SK-N-SH treated with all-trans-retinoic acid at 6 μM for 48 hours (cell line): ENCODE results near the gene TCAP.

Source experiments
- ATAC-seq: fragments of 200-7000 bp; cut with Tn5 transposase; 3 replicates; pipeline ENCODE4 v1.9.1; 2020; ENCODE audit warnings: mild to moderate bottlenecking, moderate library complexity
- ARNTL ChIP-seq: fragments of 450-650 bp; formaldehyde crosslinking; IDR thresholded peaks from 2 replicates; pipeline ENCODE4 v1.5.0; 2020; ENCODE audit warnings: low read depth, mild to moderate bottlenecking, moderate library complexity, borderline replicate concordance
- BACH2 ChIP-seq: fragments of 250-450 bp; sonication (Bioruptor Pico); IDR thresholded peaks from 2 replicates; pipeline ENCODE4 v1.9.0; 2021; ENCODE audit warnings: mild to moderate bottlenecking, borderline replicate concordance
- CSDC2 ChIP-seq: fragments of 250-450 bp; sonication (Bioruptor Pico); IDR thresholded peaks from 2 replicates; pipeline ENCODE4 v1.5.0; 2020; ENCODE audit warnings: mild to moderate bottlenecking, moderate library complexity
- ESRRG ChIP-seq: fragments of 250-450 bp; sonication (Bioruptor Pico); IDR thresholded peaks from 2 replicates; pipeline ENCODE4 v1.6.1; 2021; ENCODE audit warnings: mild to moderate bottlenecking
- GLIS3 ChIP-seq: fragments of 250-450 bp; sonication (Bioruptor Pico); IDR thresholded peaks from 2 replicates; pipeline ENCODE4 v1.5.0; 2020; ENCODE audit warnings: mild to moderate bottlenecking, moderate library complexity
- ISL1 ChIP-seq: fragments of 250-450 bp; sonication (Bioruptor Pico); IDR thresholded peaks from 2 replicates; pipeline ENCODE4 v2.1.2; 2022; ENCODE audit warnings: mild to moderate bottlenecking, moderate library complexity
- OSR1 ChIP-seq: fragments of 250-450 bp; sonication (Bioruptor Pico); IDR thresholded peaks from 2 replicates; pipeline ENCODE4 v1.8.0; 2022; ENCODE audit warnings: moderate library complexity, mild to moderate bottlenecking, inconsistent platforms
- RARB ChIP-seq: fragments of 250-450 bp; sonication (Bioruptor Pico); IDR thresholded peaks from 2 replicates; pipeline ENCODE4 v1.8.0; 2021; ENCODE audit warnings: mild to moderate bottlenecking, moderate library complexity
- SNAI2 ChIP-seq: fragments of 250-450 bp; sonication (Bioruptor Pico); IDR thresholded peaks from 2 replicates; pipeline ENCODE4 v1.5.0; 2020; ENCODE audit warnings: mild to moderate bottlenecking, moderate library complexity
- TCF4 ChIP-seq: fragments of 250-450 bp; sonication (Bioruptor Pico); IDR thresholded peaks from 2 replicates; pipeline ENCODE4 v1.8.0; 2021; ENCODE audit warnings: mild to moderate bottlenecking, moderate library complexity, borderline replicate concordance
- TOX ChIP-seq: fragments of 250-450 bp; sonication (Bioruptor Pico); IDR thresholded peaks from 2 replicates; pipeline ENCODE4 v1.8.0; 2021; ENCODE audit warnings: mild to moderate bottlenecking, moderate library complexity, borderline replicate concordance
- ZC3H10 ChIP-seq: fragments of 250-450 bp; sonication (Bioruptor Pico); IDR thresholded peaks from 2 replicates; pipeline ENCODE4 v1.5.1; 2021; ENCODE audit warnings: mild to moderate bottlenecking, moderate library complexity
- ZFP3 ChIP-seq: fragments of 250-450 bp; sonication (Bioruptor Pico); IDR thresholded peaks from 2 replicates; pipeline ENCODE4 v1.5.0; 2020; ENCODE audit warnings: mild to moderate bottlenecking, moderate library complexity
- ZFP30 ChIP-seq: fragments of 450-650 bp; formaldehyde crosslinking; IDR thresholded peaks from 2 replicates; pipeline ENCODE4 v1.5.0; 2022; ENCODE audit warnings: mild to moderate bottlenecking, moderate library complexity
- ZNF565 ChIP-seq: fragments of 450-650 bp; formaldehyde crosslinking; conservative IDR thresholded peaks from 2 replicates; pipeline ENCODE4 v1.5.0; 2020; ENCODE audit warnings: low read depth, mild to moderate bottlenecking, moderate library complexity
- ZNF70 ChIP-seq: fragments of 450-650 bp; formaldehyde crosslinking; IDR thresholded peaks from 2 replicates; pipeline ENCODE4 v1.5.0; 2020; ENCODE audit warnings: mild to moderate bottlenecking, moderate library complexity
- ZNF8 ChIP-seq: fragments of 450-650 bp; formaldehyde crosslinking; IDR thresholded peaks from 2 replicates; pipeline ENCODE4 v1.5.0; 2020; ENCODE audit warnings: mild to moderate bottlenecking, moderate library complexity
- TF ChIP-seq, protein P1 (sequence below): fragments of 250-450 bp; sonication (Bioruptor Pico); IDR thresholded peaks from 2 replicates; pipeline ENCODE4 v1.8.0; 2021; ENCODE audit warnings: low read depth, mild to moderate bottlenecking, moderate library complexity, borderline replicate concordance
- TF ChIP-seq, protein P2 (sequence below): fragments of 250-450 bp; sonication (Bioruptor Pico); IDR thresholded peaks from 2 replicates; pipeline ENCODE4 v1.5.1; 2020; ENCODE audit warnings: low read depth, mild to moderate bottlenecking, moderate library complexity
- TF ChIP-seq, protein P3 (sequence below): fragments of 250-450 bp; sonication (Bioruptor Pico); IDR thresholded peaks from 2 replicates; pipeline ENCODE4 v1.8.0; 2020; ENCODE audit warnings: mild to moderate bottlenecking, moderate library complexity, borderline replicate concordance
- TF ChIP-seq, protein P4 (sequence below): fragments of 250-450 bp; sonication (Bioruptor Pico); IDR thresholded peaks from 2 replicates; pipeline ENCODE4 v1.5.1; 2021; ENCODE audit warnings: mild to moderate bottlenecking, moderate library complexity

TCAP gene

DNA sequence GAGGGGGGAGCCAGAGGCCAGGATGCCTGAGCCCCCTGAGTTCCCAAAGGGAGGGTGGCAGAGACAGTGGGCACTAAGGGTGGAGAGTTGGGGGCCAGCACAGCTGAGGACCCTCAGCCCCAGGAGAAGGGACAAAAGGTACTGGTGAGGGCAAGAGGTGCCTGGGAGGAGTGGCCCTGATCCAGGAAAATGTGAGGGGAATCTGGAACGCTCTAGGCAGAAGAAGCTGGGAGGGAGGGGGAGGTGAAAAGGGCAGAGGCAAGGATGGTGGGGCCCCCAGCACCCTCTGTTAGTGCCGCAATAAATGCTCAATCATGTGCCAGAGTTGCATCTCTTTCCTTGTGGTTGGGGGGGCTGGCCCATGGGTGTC is 1.1 kb downstream of the TCAP start:
- no peak for ATAC-seq
- no peak for TF ChIP-seq ZFP3 (CRISPR knock-in tag)
- TF ChIP-seq ESRRG = no peak
- TF ChIP-seq GLIS3 (CRISPR knock-in tag) = no peak
- TF ChIP-seq, protein P1, sequence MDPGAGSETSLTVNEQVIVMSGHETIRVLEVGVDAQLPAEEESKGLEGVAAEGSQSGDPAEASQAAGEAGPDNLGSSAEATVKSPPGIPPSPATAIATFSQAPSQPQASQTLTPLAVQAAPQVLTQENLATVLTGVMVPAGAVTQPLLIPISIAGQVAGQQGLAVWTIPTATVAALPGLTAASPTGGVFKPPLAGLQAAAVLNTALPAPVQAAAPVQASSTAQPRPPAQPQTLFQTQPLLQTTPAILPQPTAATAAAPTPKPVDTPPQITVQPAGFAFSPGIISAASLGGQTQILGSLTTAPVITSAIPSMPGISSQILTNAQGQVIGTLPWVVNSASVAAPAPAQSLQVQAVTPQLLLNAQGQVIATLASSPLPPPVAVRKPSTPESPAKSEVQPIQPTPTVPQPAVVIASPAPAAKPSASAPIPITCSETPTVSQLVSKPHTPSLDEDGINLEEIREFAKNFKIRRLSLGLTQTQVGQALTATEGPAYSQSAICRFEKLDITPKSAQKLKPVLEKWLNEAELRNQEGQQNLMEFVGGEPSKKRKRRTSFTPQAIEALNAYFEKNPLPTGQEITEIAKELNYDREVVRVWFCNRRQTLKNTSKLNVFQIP (CRISPR knock-in tag) = no peak
- no peak for TF ChIP-seq OSR1 (CRISPR knock-in tag)

DNA sequence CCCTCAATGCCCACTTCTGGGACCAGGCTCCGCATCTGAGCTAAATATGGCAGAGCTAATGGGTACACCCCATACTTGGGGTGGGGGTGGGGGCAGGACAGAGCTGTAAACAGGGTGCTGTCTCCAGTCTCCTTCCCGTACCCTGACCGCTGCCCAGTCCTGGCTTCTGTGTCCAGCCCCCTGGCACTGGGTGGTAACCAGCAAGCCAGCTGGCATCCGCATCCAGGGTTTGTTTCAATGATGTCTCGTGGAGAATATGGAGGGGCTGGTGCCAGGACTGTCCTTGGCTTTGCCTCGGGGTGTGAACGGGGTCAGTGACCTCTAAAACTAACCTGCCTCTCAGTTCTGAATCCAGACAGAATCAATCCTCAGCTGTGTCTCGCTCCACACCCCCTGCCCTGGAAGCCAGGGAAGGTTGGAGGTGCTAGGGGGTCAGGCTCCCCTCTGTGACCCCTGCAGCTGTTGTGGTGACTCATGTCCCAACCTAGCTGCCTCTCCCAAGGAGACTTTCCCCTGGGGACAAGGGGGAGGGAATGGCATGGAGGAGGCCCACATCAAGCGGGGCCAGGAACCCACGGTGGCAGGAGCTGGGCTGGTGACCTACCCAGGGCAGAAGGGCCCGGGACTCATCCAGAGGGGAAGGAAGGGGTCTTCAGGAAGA is 1.6 kb downstream of the TCAP start:
- TF ChIP-seq, protein P2, sequence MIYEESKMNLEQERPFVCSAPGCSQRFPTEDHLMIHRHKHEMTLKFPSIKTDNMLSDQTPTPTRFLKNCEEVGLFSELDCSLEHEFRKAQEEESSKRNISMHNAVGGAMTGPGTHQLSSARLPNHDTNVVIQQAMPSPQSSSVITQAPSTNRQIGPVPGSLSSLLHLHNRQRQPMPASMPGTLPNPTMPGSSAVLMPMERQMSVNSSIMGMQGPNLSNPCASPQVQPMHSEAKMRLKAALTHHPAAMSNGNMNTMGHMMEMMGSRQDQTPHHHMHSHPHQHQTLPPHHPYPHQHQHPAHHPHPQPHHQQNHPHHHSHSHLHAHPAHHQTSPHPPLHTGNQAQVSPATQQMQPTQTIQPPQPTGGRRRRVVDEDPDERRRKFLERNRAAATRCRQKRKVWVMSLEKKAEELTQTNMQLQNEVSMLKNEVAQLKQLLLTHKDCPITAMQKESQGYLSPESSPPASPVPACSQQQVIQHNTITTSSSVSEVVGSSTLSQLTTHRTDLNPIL = no peak
- TF ChIP-seq, protein P3, sequence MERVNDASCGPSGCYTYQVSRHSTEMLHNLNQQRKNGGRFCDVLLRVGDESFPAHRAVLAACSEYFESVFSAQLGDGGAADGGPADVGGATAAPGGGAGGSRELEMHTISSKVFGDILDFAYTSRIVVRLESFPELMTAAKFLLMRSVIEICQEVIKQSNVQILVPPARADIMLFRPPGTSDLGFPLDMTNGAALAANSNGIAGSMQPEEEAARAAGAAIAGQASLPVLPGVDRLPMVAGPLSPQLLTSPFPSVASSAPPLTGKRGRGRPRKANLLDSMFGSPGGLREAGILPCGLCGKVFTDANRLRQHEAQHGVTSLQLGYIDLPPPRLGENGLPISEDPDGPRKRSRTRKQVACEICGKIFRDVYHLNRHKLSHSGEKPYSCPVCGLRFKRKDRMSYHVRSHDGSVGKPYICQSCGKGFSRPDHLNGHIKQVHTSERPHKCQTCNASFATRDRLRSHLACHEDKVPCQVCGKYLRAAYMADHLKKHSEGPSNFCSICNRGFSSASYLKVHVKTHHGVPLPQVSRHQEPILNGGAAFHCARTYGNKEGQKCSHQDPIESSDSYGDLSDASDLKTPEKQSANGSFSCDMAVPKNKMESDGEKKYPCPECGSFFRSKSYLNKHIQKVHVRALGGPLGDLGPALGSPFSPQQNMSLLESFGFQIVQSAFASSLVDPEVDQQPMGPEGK (CRISPR knock-in tag) = no peak
- no peak for TF ChIP-seq ZFP3 (CRISPR knock-in tag)
- TF ChIP-seq OSR1 (CRISPR knock-in tag) = no peak
- TF ChIP-seq BACH2 (CRISPR knock-in tag) = no peak
- no peak for TF ChIP-seq ZC3H10
- no peak for TF ChIP-seq ZNF8 (CRISPR knock-in tag)
- no peak for TF ChIP-seq RARB
- TF ChIP-seq ZNF565 = no peak
- TF ChIP-seq TCF4 (CRISPR knock-in tag) = no peak
- no peak for TF ChIP-seq ISL1
- TF ChIP-seq ZNF70 (CRISPR knock-in tag) = no peak
- TF ChIP-seq, protein P4, sequence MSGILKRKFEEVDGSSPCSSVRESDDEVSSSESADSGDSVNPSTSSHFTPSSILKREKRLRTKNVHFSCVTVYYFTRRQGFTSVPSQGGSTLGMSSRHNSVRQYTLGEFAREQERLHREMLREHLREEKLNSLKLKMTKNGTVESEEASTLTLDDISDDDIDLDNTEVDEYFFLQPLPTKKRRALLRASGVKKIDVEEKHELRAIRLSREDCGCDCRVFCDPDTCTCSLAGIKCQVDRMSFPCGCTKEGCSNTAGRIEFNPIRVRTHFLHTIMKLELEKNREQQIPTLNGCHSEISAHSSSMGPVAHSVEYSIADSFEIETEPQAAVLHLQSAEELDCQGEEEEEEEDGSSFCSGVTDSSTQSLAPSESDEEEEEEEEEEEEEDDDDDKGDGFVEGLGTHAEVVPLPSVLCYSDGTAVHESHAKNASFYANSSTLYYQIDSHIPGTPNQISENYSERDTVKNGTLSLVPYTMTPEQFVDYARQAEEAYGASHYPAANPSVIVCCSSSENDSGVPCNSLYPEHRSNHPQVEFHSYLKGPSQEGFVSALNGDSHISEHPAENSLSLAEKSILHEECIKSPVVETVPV (CRISPR knock-in tag) = no peak
- no peak for TF ChIP-seq SNAI2 (CRISPR knock-in tag)
- TF ChIP-seq, protein P1 (CRISPR knock-in tag) = no peak
- peak; percentile 3; the same call in 1 of the 3 replicates for ATAC-seq

DNA sequence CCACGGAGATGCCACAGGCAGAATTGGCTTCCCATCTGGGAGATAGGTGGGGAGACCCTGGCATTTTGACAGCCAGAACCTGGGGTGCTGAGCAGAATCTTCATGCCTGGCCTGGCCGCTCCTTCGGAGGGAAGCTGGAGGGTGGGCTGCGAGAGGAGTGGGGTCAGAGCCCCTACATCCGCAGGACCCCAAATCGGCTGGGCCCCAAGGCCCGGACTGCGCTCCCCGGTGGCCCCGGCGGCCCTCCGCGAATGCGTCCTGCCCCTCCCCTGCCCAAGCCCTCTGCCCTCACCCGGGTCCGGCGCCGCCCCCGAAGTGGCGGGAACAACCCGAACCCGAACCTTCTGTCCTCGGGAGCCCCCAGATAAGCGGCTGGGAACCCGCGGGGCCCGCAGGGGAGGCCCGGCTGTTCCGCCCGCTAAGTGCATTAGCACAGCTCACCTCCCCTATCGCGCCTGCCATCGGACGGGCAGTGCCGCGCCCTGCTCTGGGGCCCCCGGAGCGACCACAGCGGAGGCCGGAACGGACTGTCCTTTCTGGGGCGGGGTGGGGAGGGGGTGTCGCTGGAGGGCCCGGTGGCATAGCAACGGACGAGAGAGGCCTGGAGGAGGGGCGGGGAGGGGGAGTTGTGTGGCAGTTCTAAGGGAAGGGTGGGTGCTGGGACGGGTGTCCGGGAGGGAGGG is 2.3 kb downstream of the TCAP start:
- no peak for ATAC-seq
- TF ChIP-seq, protein P2 = no peak
- TF ChIP-seq, protein P1 (CRISPR knock-in tag) = no peak
- TF ChIP-seq ZNF70 (CRISPR knock-in tag) = no peak
- TF ChIP-seq CSDC2 (CRISPR knock-in tag) = no peak
- no peak for TF ChIP-seq GLIS3 (CRISPR knock-in tag)
- TF ChIP-seq TCF4 (CRISPR knock-in tag) = no peak
- TF ChIP-seq, protein P3 (CRISPR knock-in tag) = no peak
- no peak for TF ChIP-seq ZFP30 (CRISPR knock-in tag)
- TF ChIP-seq, protein P4 (CRISPR knock-in tag) = no peak
- TF ChIP-seq RARB = no peak
- TF ChIP-seq ARNTL (CRISPR knock-in tag) = no peak
- TF ChIP-seq ZC3H10 = no peak
- TF ChIP-seq TOX = no peak
- TF ChIP-seq ZFP3 (CRISPR knock-in tag) = no peak
